Measurements from ENCODE around the gene PIGR. TPM values are rescaled to one million over a fixed set of nuclear protein-coding genes. Genes with fewer than 3 reads are reported as not detected.

The PIGR gene
- total and polyA plus RNA-seq, 2 of the 4 experiments (the other 2 are of a cell fraction) = not detected

GRCh38 chr1:206916000-206916709 is 30.1 kb downstream of the PIGR start:
- no CpG with 5 or more reads among the region's 8 CpGs for WGBS, 2 experiments (ENCODE audit: extremely low coverage in 2 of 2, insufficient read length in 1 of 2)
- Histone ChIP-seq H3K56ac (ENCODE audit: extremely low read depth, insufficient read depth, low read length) (no peak overlapping the region), H3K9me1 (ENCODE audit: insufficient read depth, low read length) (no peaks in the 10 kb centered on the region), H3K4me2 (ENCODE audit: low read depth, low read length) (no peak overlapping the region), H2AK5ac (ENCODE audit: low read depth, low read length) (no peak overlapping the region), H2BK120ac (ENCODE audit: low read depth, low read length) (no peak overlapping the region), H2AFZ (replicated peaks; ENCODE audit: low read length, poor library complexity) (no peak overlapping the region), H4K5ac (ENCODE audit: low read depth, low read length) (no peak overlapping the region), H2BK15ac (ENCODE audit: low read depth, low read length) (no peak overlapping the region), H2AK9ac (replicated peaks; ENCODE audit: low read depth, low read length, poor library complexity) (no peak overlapping the region), H3K27me3 (ENCODE audit: control insufficient read depth, insufficient read depth, low read length) (peaks cover 36% of the 10 kb centered on the region), H3K14ac (replicated peaks; ENCODE audit: low read depth, low read length) (no peak overlapping the region), H3K79me1 (ENCODE audit: low read depth in 1 of 2, low read length in 2 of 2) (no peaks in the 10 kb centered on the region), H3K9me3 (ENCODE audit: control insufficient read depth, insufficient read depth, low read length) (no peaks in the 10 kb centered on the region), H3K23ac (ENCODE audit: low read depth, low read length) (no peak overlapping the region), H2BK20ac (ENCODE audit: low read depth, low read length) (no peak overlapping the region), H2BK5ac (ENCODE audit: low read depth, low read length, poor library complexity, severe bottlenecking) (no peak overlapping the region), H4K91ac (ENCODE audit: insufficient read depth, low read depth, low read length) (no peak overlapping the region), H3K4me1 (ENCODE audit: control insufficient read depth, insufficient read depth, low read length) (no peaks in the 10 kb centered on the region), H3K18ac (ENCODE audit: low read depth, low read length) (no peak overlapping the region), H4K20me1 (ENCODE audit: insufficient read depth, low read length) (no peaks in the 10 kb centered on the region), H3K9ac (ENCODE audit: low read depth, low read length) (no peak overlapping the region), H3K27ac (ENCODE audit: insufficient read depth, low read length) (no peak overlapping the region), H3K36me3 (ENCODE audit: control insufficient read depth, insufficient read depth, low read length) (no peaks in the 10 kb centered on the region), H4K8ac (ENCODE audit: low read depth in 2 of 2, low read length in 2 of 2) (no peak overlapping the region), H3K4me3 (ENCODE audit: insufficient read depth, low read depth, low read length) (no peak overlapping the region), H3K4ac (ENCODE audit: low read depth, low read length) (no peak overlapping the region)
- DNase-seq (no peak), ATAC-seq (ENCODE audit: low read depth) (no peak)
- no TSS peak for BruUV-seq (replicated peaks)
- TF ChIP-seq NFE2L2 (IDR thresholded peaks at IDR 0.05; ENCODE audit: low read depth, low read length) (no peak), MAFK (IDR thresholded peaks at IDR 0.05; ENCODE audit: low read depth, low read length) (no peak), MXI1 (IDR thresholded peaks at IDR 0.05; ENCODE audit: borderline replicate concordance, low read depth, low read length) (no peak), CEBPB (IDR thresholded peaks at IDR 0.05; ENCODE audit: low read depth, low read length) (no peak), SMC3 (IDR thresholded peaks at IDR 0.05; ENCODE audit: low read depth, low read length) (no peak), POLR2A (IDR thresholded peaks at IDR 0.05; ENCODE audit: low read depth, low read length) (no peak)
- ChIA-PET POLR2A (ENCODE audit: unreplicated experiment) (no interaction called here), CTCF (interaction anchor here (0.8 to 1.4 kb wide), 2 partner anchors 106 to 182 kb away, joined by 3 to 4 read pairs; no protein-coding TSS in a partner anchor)
- in situ Hi-C loops (cut with MboI; ENCODE audit: low sequenced_read_pairs) = loop anchor here (10.0 kb wide), 2 partner anchors 301 to 431 kb away; partner anchors contain the start of gene EIF2D
- dilution Hi-C loops (cut with HindIII; ENCODE audit: low sequenced_read_pairs, unreplicated experiment) = no loop called here
- intact Hi-C loops (cut with micrococcal nuclease) = loop anchor here (10.0 kb wide), 2 partner anchors 159 to 489 kb away; no protein-coding TSS in a partner anchor

Data from IMR-90 (cell line).